HG02678 (cell line): ENCODE data around the gene PTPRCAP.
A peak's percentile ranks its signal among the peaks of the same experiment; 100 is the strongest.
"Not testable (repeated sequence)": the region's sequence is repeated elsewhere in the genome, so short reads cannot be mapped to it uniquely, and the experiment has no call there.

Experiments used
- ATAC-seq: cut with Tn5 transposase; IDR thresholded peaks from one replicate; pipeline ENCODE4 v1.9.1; 2021; ENCODE audit warnings: mild to moderate bottlenecking, moderate library complexity; ENCODE audit not compliant: unreplicated experiment

PTPRCAP gene

GRCh38 chr11:67428052-67429001 is 9.2 kb downstream of the PTPRCAP start, which contains the start of gene RPS6KB2:
RPS6KB2 (plus strand) TSS chr11:67428494; CDS start chr11:67428546, 52 bp downstream.
- peak; percentile 93 for ATAC-seq

GRCh38 chr11:67427364-67427859 is 10.1 kb downstream of the PTPRCAP start:
- not testable (repeated sequence) for ATAC-seq

DNA sequence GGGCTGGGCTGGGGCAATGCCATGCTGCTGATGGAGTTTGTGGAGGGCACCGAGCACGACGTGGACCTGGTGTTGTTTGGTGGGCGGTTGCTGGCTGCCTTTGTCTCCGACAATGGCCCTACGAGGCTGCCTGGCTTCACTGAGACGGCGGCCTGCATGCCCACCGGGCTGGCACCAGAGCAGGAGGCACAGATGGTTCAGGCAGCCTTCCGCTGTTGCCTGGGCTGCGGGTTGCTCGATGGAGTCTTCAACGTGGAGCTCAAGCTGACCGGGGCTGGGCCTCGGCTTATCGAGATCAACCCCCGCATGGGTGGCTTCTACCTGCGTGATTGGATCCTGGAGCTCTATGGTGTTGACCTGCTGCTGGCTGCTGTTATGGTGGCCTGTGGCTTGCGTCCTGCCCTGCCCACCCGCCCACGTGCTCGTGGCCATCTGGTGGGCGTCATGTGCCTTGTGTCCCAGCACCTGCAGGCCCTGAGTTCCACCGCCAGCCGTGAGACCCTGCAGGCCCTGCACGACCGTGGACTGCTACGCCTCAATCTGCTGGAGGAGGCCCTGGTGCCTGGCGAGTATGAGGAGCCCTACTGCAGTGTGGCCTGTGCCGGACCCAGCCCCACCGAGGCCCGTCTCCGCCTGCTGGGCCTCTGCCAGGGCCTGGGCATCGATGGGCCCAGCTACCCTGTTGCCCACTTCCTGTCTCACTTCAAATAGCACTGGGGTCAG is 13.4 kb downstream of the PTPRCAP start:
- ATAC-seq: no peak

GRCh38 chr11:67423466-67423865 is 14.0 kb downstream of the PTPRCAP start:
- no peak for ATAC-seq

- no peak for ATAC-seq
Measured at GRCh38 chr11:67422891-67423290, 14.6 kb downstream of the PTPRCAP start.

- no peak for ATAC-seq
Measured at GRCh38 chr11:67421430-67422031, 16.0 kb downstream of the PTPRCAP start.

DNA sequence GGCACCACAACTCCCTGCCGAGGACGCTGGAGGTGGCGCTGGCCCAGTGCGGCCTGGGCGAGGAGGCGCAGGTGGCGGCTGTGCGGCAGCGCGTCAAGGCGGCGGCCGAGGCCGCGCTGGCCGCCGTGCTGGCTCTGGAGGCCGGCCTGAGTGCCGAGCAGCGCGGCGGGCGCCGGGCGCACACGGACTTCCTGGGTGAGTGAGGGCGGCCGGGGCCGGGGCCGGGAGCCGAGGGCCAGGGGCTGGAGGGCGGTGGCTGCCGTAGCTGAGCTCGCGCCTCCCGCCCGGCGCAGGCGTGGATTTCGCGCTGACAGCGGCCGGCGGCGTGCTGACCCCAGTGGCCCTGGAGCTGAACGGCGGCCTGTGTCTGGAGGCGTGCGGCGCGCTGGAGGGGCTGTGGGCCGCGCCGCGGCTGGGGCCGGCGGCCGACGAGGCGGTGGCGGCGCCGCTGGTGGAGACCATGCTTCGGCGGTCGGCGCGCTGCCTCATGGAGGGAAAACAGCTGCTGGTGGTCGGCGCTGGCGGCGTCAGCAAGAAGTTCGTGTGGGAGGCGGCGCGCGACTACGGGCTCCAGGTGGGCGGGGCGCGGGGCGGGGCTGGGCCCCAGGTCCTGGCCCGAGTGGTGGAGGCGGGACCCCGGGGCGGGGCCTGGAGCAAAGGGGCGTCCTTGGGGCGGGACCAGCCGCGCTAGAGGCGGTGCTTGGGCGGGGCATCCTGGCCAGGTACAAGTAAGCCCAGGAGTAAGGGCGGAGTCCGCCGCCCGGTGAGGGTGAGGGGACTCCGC is 16.6 kb downstream of the PTPRCAP start:
- ATAC-seq: peak; percentile 87

DNA sequence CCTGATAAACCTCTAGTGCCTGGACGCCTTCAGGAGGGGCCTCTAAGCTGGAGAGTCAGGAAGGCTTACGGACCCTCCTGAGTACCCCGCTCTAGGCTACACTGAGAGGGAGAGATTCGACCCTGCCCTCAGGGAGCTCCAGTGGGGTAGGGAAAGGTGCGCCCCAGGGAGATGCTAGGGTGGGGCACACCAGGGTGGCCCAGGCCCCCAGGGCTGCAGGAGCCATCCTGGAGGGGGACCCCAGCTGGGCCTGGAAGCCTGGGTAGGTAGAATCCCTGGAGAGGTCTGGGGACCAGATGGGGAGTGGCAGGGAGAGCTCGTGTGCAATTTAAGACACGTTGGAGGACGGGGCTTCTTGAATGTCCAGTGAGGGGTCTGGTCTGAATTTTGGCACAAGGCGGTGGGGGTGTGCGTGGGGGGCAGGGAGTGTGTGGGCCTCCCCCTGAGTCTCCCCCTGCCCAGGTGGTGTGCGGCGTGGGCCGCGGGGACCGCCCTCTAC is 17.3 kb downstream of the PTPRCAP start:
- ATAC-seq: no peak

DNA sequence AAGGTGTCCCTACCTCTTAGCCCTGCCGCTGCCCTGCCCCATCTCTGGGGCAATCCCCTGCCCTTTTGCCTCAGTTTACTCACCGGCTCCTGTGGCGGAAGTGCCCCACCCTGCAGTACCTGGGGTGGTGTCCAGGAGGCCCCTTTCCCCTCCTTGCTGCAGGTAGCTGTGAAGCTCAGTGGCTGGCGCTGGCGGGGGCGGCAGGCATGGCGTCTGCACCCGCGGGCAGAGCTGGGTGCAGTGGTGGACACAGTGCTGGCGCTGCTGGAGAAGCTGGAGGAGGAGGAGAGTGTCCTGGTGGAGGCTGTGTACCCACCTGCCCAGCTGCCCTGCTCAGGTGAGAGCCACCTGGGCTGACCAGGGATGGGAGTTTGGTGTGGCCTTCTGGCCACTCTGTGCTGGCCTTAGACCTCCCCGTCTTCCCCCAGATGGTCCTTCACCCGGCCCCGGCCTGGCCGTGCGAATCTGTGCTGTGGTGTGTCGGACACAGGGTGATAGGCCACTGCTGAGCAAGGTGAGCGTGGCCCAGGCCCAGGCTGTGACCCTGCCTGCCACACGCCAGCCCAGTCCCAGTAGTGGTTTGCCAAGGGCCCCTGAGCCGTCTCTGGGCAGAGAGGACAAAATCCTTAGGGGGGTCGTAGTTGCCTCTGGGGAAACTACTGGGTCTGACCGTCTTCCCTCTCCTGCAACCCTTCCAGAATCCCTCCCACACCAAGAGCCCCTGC is 18.0 kb downstream of the PTPRCAP start:
- ATAC-seq: no peak

- ATAC-seq: no peak
Measured at GRCh38 chr11:67418476-67419281, 18.8 kb downstream of the PTPRCAP start.

- no peak for ATAC-seq
Measured at GRCh38 chr11:67417425-67417824, 20.1 kb downstream of the PTPRCAP start.

DNA sequence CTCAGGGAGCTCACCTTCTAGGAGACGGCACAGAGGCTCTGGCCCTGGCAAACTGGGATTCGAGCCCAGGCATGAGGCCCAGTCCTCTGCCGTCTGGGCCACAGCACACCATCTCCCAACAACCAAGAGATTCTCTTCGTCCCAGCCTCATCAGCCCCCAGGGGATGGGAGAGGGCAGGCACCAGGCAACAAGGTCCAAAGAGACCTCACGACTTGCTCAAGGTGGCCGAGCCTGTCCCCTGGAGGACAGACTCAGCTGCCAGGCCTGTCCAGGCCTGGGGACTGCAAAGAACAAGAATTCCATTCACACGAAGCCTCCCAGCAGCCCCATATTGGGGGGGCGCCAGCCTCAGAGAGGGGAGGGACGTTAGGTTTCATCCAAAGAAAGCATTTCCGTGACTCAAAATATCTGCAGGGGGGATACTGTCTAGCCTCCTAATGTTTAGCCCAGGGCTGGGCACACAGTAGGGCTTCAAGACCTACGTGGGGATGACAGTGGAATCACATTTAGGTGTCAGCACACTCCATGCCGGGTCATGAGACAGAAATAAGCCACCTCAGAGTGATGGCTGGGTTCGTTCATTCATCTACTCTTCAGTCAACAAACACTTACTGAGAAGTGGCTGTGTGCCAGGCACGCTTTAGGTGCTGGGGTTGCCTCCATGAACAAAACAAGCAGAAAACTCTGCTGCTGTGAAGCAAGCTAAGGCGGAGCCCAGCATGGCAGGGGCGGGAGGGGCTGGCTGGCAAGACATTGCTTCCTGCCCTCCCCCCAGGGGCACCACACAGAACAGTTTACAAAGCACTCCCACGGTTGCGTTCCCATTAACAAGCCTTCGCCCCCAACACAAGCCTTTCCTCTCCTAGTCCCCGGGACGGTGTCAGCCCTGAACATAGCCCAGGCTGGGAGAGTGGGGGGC is 20.8 kb downstream of the PTPRCAP start:
- ATAC-seq: no peak

DNA sequence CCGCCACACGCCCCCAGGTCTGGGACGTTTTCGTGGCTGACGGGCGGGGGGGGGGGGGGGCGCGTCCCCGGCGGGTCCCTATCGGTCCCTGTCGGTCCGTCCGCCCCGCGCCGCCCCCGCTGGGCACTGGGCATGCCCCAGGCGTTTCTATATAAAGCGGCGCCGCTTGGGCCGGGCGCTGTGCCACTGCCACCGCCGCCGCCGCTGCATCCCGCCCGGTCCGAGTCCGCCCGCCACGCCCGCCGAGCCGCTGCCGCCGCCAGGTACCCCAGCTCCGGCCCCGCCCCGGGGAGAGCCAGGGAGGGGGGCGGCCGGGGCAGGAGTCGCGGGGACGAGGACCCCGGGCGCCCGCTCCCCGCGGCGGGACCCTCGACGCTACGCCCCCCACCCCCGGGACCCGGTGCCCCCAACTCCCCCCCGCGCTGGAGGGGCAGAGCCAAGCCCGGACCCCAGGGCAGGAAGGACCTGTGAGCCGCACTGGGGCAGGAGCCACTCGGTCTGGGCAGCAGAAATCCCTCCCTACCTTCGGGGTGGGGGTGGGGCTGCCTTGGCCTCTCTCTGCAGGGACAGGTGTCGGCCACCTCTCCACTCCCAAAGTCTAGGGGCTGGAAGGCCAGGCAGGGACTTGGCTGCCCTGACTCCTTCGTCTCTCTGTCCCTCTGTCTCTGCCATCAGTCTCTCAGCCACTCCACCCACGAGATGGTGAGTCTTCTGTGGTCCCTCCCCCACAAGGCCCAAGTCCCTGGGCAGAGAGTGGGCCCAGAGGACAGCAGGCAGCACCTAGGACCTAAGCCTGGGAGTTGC is 21.8 kb downstream of the PTPRCAP start, which contains the start of gene CARNS1:
TSS of gene CARNS1 (plus strand) at position 178 of the 804 bp plus-strand sequence. CDS start at position 700, 522 bp downstream.
- no peak for ATAC-seq

DNA sequence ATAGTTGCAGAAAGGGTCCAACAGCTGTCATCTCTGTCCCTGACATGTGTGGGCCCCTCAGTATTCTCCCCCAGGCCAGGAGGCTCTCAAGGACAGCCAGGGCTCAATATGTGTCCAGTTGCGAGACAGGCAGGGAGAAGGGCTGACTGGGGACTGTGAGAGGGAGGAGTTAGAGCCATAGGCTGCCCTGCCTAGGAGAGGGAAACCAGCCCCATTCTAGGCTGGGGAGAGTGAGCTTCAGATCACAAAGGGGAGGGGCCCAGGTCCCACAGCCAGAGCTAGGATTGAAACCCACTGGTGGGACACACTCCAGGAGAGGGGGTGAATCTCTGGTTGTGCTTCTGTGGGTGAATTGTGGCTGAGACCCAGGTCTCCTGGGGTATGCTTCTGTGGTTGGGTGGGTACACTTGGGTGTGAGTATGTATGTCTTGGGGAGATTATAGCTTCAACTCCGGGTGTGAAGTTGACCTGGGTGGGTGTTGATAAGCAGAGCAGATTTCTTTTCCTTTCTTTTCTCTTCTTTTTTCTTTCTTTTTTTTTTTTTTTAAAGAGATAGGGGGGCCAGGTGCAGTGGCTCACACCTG is 24.1 kb downstream of the PTPRCAP start:
- no peak for ATAC-seq

- no peak for ATAC-seq
Measured at GRCh38 chr11:67412495-67413179, 24.8 kb downstream of the PTPRCAP start.

- no peak for ATAC-seq
Measured at GRCh38 chr11:67411785-67412152, 25.7 kb downstream of the PTPRCAP start.
